Sciatic nerve (tissue), 2 donors: Measurements from ENCODE around the gene CC2D2A. TPM values are rescaled to one million over a fixed set of nuclear protein-coding genes. Genes with fewer than 3 reads are reported as not detected.
"Not testable (repeated sequence)": the region's sequence is repeated elsewhere in the genome, so short reads cannot be mapped to it uniquely, and the experiment has no call there.

Experiments used
- ATAC-seq: fragments of 200-7000 bp; cut with Tn5 transposase; one replicate; pipeline ENCODE4 v1.9.1; 2020; ENCODE audit warnings: mild to moderate bottlenecking, moderate library complexity
- DNase-seq: peaks from one replicate; pipeline ENCODE4 v3.0.0-alpha.2; 2020; ENCODE audit warnings: low spot score
- intact Hi-C: fragments of 100-400 bp; cut with DNase I; formaldehyde crosslinking; loops from one replicate; pipeline ENCODE4 v1.14.2; 2022
- total RNA-seq: library from RNA; stranded (reverse); fragmentation: NEBNext Ultra II Directional; extraction: Animal tissue kit (Norgen Biotek cat#: 25700); gene quantifications from one replicate; pipeline ENCODE4 v1.2.1, GENCODE V29; 2021
- donor health status: DM: no; HTN: no; CAD: no.
- donor health status: DM: no; HTN: no; CAD: no.

Gene CC2D2A
- total RNA-seq, 1 donor from 2014 or later: 35.6 TPM

GRCh38 chr4:15502384-15502783 is 32.7 kb downstream of the CC2D2A start:
- DNase-seq (no peak), ATAC-seq (no peak)
- intact Hi-C loops: no loop called here

- intact Hi-C loops: no loop called here
- ATAC-seq (peak; percentile 49), DNase-seq (no peak)
Measured at GRCh38 chr4:15504041-15504440, 34.4 kb downstream of the CC2D2A start.

GRCh38 chr4:15506464-15506863 is 36.8 kb downstream of the CC2D2A start:
- DNase-seq (no peak), ATAC-seq (no peak)
- intact Hi-C loops: no loop called here

- intact Hi-C loops: no loop called here
- DNase-seq: no peak
- no peak for ATAC-seq
Measured at GRCh38 chr4:15507679-15508078, 38.0 kb downstream of the CC2D2A start.

- no peak for ATAC-seq
Measured at GRCh38 chr4:15510961-15511360, 41.3 kb downstream of the CC2D2A start.

GRCh38 chr4:15513545-15513944 is 43.9 kb downstream of the CC2D2A start:
- ATAC-seq (peak; percentile 79), DNase-seq (no peak)
- intact Hi-C loops: no loop called here

More at GRCh38 chr4:15510961-15511360, 41.3 kb downstream of the CC2D2A start:
- intact Hi-C loops: no loop called here
- DNase-seq: no peak

- DNase-seq: no peak
- intact Hi-C loops: no loop called here
- ATAC-seq: no peak
Measured at GRCh38 chr4:15515106-15515505, 45.4 kb downstream of the CC2D2A start.

- DNase-seq (no peak), ATAC-seq (no peak)
- intact Hi-C loops: no loop called here
Measured at GRCh38 chr4:15516494-15516893, 46.8 kb downstream of the CC2D2A start.

- DNase-seq, intact Hi-C loops, ATAC-seq: not testable (repeated sequence)
Measured at GRCh38 chr4:15517681-15518080, 48.0 kb downstream of the CC2D2A start.

- intact Hi-C loops: no loop called here
- DNase-seq (no peak), ATAC-seq (no peak)
Measured at GRCh38 chr4:15521442-15522039, 51.9 kb downstream of the CC2D2A start.

GRCh38 chr4:15525080-15525479 is 55.4 kb downstream of the CC2D2A start:
- no peak for ATAC-seq
- intact Hi-C loops: no loop called here
- no peak for DNase-seq

- intact Hi-C loops: no loop called here
Measured at GRCh38 chr4:15526924-15527592, 57.4 kb downstream of the CC2D2A start.

GRCh38 chr4:15531792-15532191 is 62.1 kb downstream of the CC2D2A start:
- no peak for DNase-seq
- no peak for ATAC-seq
- intact Hi-C loops: no loop called here

More at GRCh38 chr4:15526924-15527592, 57.4 kb downstream of the CC2D2A start:
- DNase-seq: no peak
- no peak for ATAC-seq

- ATAC-seq: no peak
- intact Hi-C loops: no loop called here
Measured at GRCh38 chr4:15533817-15534216, 64.1 kb downstream of the CC2D2A start.

GRCh38 chr4:15535599-15535998 is 65.9 kb downstream of the CC2D2A start:
- no peak for DNase-seq
- no peak for ATAC-seq
- intact Hi-C loops: no loop called here

More at GRCh38 chr4:15533817-15534216, 64.1 kb downstream of the CC2D2A start:
- no peak for DNase-seq

GRCh38 chr4:15536552-15537499 is 67.1 kb downstream of the CC2D2A start:
- no peak for ATAC-seq
- DNase-seq: no peak
- intact Hi-C loops: no loop called here

GRCh38 chr4:15541941-15542340 is 72.3 kb downstream of the CC2D2A start:
- intact Hi-C loops: loop anchor here (5.0 kb wide), 1 partner anchor 420 kb away; the partner anchor contains the start of gene FGFBP2
- no peak for DNase-seq
- ATAC-seq: no peak

GRCh38 chr4:15542760-15543159 is 73.1 kb downstream of the CC2D2A start:
- DNase-seq (no peak), ATAC-seq (no peak)
- intact Hi-C loops: loop anchor here (5.0 kb wide), 1 partner anchor 420 kb away; the partner anchor contains the start of gene FGFBP2

- intact Hi-C loops: loop anchor here (5.0 kb wide), 1 partner anchor 419 kb away; the partner anchor contains the start of gene FGFBP2
- no peak for ATAC-seq
- no peak for DNase-seq
Measured at GRCh38 chr4:15543537-15544247, 74.0 kb downstream of the CC2D2A start.
